ENCODE data around the gene TMEM43.

The TMEM43 gene

DNA sequence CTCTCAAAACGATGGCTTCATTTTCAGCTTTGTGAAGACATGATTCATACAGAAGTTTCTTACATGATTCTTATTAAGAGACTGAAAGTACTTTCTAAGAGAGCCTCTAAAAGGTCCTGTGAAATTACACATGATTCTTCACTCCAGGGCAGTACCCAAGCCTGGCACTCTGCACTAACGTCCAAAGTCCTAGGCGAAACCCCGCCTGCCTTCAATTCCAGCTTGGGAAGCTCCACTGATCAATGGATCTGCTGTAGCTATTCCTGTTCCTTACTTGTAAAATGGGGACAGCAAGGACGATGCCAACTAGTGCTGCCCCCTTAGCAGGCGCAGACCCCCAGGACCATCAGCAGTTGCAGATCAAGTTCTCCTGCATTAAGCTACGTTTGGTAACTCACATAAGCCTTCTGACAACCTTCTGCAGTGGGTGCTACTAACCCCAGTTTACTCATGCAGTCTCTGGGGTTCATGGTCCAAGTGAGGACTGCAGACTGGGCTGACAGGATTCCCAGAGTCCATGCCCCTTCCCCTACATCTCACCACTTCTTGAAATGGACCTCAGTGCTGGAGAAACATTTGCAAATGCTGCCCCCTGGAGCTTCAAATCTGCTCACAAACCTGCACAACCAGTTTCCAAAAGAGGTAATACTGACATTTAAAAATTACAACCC, 10.8 kb upstream of the TMEM43 start (continued):
- no peak for TF ChIP-seq ZNF549 (tag by site-specific recombination; IDR thresholded peaks at IDR 0.05)
- TF ChIP-seq ZNF626 (tag by site-specific recombination; IDR thresholded peaks at IDR 0.05), result no peak
- TF ChIP-seq HOXD13 (CRISPR knock-in tag; IDR thresholded peaks at IDR 0.05; ENCODE audit: borderline replicate concordance), result no peak
- no peak for TF ChIP-seq ZNF133 (tag by site-specific recombination; IDR thresholded peaks at IDR 0.05)
- TF ChIP-seq, protein P1, sequence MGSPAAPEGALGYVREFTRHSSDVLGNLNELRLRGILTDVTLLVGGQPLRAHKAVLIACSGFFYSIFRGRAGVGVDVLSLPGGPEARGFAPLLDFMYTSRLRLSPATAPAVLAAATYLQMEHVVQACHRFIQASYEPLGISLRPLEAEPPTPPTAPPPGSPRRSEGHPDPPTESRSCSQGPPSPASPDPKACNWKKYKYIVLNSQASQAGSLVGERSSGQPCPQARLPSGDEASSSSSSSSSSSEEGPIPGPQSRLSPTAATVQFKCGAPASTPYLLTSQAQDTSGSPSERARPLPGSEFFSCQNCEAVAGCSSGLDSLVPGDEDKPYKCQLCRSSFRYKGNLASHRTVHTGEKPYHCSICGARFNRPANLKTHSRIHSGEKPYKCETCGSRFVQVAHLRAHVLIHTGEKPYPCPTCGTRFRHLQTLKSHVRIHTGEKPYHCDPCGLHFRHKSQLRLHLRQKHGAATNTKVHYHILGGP (tag by site-specific recombination; IDR thresholded peaks at IDR 0.05), result no peak
- TF ChIP-seq ZNF596 (tag by site-specific recombination; IDR thresholded peaks at IDR 0.05), result no peak

DNA sequence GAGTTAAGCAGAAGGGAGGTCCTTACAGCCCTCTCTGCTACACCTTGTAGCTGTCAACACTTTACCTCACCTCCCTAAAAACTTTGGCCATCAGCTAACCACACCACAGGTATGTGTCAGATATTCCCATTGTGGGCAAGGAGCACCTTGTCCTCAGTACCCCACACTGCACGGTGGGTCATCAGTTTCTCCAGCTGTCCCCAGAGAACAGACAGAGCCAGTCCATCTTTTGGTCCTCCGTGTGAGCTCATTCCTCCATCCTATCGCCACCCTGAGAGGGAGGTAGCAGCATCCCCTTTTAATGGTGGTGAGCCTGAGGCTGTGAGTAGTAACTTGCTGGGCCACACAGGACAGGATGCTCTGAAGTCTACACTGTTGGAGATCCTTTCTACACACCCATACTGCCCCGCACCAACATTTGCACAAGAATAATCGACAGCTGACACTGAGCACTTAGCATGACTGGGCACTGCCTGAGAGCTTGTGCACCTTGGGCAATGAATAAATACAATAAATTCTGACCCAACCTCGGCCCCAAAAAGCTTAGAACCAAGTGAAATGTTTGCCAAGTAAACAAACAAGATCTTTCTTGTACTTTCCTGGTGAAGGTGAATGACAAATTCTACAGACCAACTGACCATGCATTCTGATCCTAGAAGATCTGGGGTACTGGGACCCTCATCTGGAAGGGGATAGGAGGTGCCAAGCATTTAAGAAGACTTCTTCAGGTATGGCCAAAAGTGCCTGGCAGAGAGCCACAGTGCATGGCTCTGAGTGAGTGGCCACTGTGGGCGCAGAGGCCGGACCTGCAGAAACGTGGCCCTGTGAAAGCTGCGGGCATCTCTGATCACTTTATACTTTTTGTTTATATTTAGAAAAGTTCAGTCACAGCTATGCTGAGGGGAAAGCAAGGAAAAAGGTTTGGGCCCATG, 7.1 kb upstream of the TMEM43 start:
- Histone ChIP-seq H3K4me3 (ENCODE audit: low read depth, low read length) (no peak overlapping the region), H3K36me3 (ENCODE audit: control insufficient read depth in 2 of 2, insufficient read depth in 1 of 2, low read length in 2 of 2) (peaks cover 4 to 77% of the 10 kb centered on the region in 2 experiments; a peak in 1 of 3 replicates), H3K9me3 (ENCODE audit: control insufficient read depth, insufficient read depth, low read depth, low read length) (no peaks in the 10 kb centered on the region), H3K27ac (ENCODE audit: extremely low read depth, low read depth, low read length) (no peak overlapping the region), H3K4me1 (ENCODE audit: control insufficient read depth, insufficient read depth, low read length) (no peaks in the 10 kb centered on the region)
- CTCF ChIA-PET, result interaction anchor here (0.6 kb wide), 1 partner anchor 350 kb away, joined by 4 read pairs; no protein-coding TSS in a partner anchor
- TF ChIP-seq, protein P2, sequence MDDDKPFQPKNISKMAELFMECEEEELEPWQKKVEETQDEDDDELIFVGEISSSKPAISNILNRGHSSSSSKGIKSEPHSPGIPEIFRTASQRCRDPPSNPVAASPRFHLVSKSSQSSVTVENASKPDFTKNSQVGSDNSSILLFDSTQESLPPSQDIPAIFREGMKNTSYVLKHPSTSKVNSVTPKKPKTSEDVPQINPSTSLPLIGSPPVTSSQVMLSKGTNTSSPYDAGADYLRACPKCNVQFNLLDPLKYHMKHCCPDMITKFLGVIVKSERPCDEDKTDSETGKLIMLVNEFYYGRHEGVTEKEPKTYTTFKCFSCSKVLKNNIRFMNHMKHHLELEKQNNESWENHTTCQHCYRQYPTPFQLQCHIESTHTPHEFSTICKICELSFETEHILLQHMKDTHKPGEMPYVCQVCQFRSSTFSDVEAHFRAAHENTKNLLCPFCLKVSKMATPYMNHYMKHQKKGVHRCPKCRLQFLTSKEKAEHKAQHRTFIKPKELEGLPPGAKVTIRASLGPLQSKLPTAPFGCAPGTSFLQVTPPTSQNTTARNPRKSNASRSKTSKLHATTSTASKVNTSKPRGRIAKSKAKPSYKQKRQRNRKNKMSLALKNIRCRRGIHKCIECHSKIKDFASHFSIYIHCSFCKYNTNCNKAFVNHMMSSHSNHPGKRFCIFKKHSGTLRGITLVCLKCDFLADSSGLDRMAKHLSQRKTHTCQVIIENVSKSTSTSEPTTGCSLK (tag by site-specific recombination; IDR thresholded peaks at IDR 0.05), result no peak
- TF ChIP-seq ZNF624 (tag by site-specific recombination; IDR thresholded peaks at IDR 0.05) (no peak), ZNF169 (tag by site-specific recombination; IDR thresholded peaks at IDR 0.05) (no peak), ZNF132 (tag by site-specific recombination; IDR thresholded peaks at IDR 0.05; ENCODE audit: borderline replicate concordance) (no peak), ZEB2 (tag by site-specific recombination; IDR thresholded peaks at IDR 0.05) (no peak), ZNF677 (tag by site-specific recombination; IDR thresholded peaks at IDR 0.05) (no peak), SP7 (tag by site-specific recombination; IDR thresholded peaks at IDR 0.05) (no peak), OVOL3 (tag by site-specific recombination; IDR thresholded peaks at IDR 0.05) (no peak)
- TF ChIP-seq, protein P3, sequence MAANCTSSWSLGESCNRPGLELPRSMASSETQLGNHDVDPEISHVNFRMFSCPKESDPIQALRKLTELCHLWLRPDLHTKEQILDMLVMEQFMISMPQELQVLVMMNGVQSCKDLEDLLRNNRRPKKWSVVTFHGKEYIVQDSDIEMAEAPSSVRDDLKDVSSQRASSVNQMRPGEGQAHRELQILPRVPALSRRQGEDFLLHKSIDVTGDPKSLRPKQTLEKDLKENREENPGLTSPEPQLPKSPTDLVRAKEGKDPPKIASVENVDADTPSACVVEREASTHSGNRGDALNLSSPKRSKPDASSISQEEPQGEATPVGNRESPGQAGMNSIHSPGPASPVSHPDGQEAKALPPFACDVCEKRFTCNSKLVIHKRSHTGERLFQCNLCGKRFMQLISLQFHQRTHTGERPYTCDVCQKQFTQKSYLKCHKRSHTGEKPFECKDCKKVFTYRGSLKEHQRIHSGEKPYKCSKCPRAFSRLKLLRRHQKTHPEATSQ (tag by site-specific recombination; IDR thresholded peaks at IDR 0.05), result no peak
- TF ChIP-seq, protein P4, sequence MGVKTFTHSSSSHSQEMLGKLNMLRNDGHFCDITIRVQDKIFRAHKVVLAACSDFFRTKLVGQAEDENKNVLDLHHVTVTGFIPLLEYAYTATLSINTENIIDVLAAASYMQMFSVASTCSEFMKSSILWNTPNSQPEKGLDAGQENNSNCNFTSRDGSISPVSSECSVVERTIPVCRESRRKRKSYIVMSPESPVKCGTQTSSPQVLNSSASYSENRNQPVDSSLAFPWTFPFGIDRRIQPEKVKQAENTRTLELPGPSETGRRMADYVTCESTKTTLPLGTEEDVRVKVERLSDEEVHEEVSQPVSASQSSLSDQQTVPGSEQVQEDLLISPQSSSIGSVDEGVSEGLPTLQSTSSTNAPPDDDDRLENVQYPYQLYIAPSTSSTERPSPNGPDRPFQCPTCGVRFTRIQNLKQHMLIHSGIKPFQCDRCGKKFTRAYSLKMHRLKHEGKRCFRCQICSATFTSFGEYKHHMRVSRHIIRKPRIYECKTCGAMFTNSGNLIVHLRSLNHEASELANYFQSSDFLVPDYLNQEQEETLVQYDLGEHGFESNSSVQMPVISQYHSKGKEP (tag by site-specific recombination; IDR thresholded peaks at IDR 0.05), result no peak
- TF ChIP-seq, protein P5, sequence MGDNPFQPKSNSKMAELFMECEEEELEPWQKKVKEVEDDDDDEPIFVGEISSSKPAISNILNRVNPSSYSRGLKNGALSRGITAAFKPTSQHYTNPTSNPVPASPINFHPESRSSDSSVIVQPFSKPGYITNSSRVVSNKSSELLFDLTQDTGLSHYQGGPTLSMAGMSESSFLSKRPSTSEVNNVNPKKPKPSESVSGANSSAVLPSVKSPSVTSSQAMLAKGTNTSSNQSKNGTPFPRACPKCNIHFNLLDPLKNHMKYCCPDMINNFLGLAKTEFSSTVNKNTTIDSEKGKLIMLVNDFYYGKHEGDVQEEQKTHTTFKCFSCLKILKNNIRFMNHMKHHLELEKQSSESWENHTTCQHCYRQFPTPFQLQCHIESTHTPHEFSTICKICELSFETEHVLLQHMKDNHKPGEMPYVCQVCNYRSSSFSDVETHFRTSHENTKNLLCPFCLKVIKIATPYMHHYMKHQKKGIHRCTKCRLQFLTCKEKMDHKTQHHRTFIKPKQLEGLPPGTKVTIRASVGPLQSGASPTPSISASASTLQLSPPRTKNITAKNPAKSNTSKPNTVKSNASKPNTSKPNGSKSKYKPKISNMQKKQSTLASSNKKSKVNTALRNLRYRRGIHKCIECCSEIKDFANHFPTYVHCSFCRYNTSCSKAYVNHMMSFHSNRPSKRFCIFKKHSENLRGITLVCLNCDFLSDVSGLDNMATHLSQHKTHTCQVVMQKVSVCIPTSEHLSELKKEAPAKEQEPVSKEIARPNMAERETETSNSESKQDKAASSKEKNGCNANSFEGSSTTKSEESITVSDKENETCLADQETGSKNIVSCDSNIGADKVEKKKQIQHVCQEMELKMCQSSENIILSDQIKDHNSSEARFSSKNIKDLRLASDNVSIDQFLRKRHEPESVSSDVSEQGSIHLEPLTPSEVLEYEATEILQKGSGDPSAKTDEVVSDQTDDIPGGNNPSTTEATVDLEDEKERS (tag by site-specific recombination; IDR thresholded peaks at IDR 0.05), result no peak
- POLR2A ChIA-PET, result no interaction called here
